Fibroblast of lung (primary cell): ENCODE measurements around the gene WNT4.

Experiments
- EZH2 ChIP-seq: IDR thresholded peaks from 2 replicates; pipeline ENCODE4 v1.5.1; 2012; ENCODE audit warnings: low read length, control low read depth, mild to moderate bottlenecking; ENCODE audit errors: missing control alignments
- TF ChIP-seq, protein P1 (sequence below), 2 donors: IDR thresholded peaks in 1 of 2; conservative IDR thresholded peaks in 1 of 2; 1 replicate in 1 of 2; 2 replicates in 1 of 2; pipeline ENCODE4 v1.5.1; 2011 to 2012; ENCODE audit warnings: low read length in 2 of 2, control low read depth in 1 of 2, inconsistent platforms in 1 of 2, low read depth in 1 of 2, mild to moderate bottlenecking in 1 of 2

DNA sequence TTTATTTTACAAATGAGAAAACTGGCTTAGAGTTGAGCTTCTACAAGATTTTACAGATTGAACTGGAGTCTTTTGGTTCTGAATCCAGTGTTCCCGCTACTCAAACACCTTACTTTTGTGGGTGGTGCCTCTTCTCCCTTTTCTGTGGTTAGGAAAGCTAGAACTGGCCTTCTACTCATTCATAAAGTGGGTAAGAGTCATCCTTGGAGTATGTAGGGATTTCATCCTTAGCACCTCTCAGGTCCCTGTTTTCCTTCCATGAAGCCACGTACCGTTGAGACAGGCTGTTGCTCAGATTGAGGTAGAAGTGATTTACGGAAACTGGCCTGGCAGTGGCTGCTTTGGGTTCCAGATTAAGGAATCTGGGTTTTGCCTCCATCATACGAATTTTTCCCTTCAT is 35.8 kb downstream of the WNT4 start:
- TF ChIP-seq, protein P1, sequence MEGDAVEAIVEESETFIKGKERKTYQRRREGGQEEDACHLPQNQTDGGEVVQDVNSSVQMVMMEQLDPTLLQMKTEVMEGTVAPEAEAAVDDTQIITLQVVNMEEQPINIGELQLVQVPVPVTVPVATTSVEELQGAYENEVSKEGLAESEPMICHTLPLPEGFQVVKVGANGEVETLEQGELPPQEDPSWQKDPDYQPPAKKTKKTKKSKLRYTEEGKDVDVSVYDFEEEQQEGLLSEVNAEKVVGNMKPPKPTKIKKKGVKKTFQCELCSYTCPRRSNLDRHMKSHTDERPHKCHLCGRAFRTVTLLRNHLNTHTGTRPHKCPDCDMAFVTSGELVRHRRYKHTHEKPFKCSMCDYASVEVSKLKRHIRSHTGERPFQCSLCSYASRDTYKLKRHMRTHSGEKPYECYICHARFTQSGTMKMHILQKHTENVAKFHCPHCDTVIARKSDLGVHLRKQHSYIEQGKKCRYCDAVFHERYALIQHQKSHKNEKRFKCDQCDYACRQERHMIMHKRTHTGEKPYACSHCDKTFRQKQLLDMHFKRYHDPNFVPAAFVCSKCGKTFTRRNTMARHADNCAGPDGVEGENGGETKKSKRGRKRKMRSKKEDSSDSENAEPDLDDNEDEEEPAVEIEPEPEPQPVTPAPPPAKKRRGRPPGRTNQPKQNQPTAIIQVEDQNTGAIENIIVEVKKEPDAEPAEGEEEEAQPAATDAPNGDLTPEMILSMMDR (conservative IDR thresholded peaks at IDR 0.05 in 1 of 2, IDR thresholded peaks at IDR 0.05 in 1 of 2; ENCODE audit: low read depth in 1 of 2, low read length in 2 of 2) = no peak
- TF ChIP-seq EZH2 = no peak
